Keratinocyte (primary cell): ENCODE measurements around the gene KNL1. TPM values are rescaled to one million over a fixed set of nuclear protein-coding genes. Genes with fewer than 3 reads are reported as not detected.

Experiments used
- DNase-seq: peaks from one replicate; pipeline ENCODE4 v3.0.0-alpha.2; 2011; ENCODE audit warnings: low read depth, missing footprints, low spot score
- FAIRE-seq: peaks from 2 replicates; lab custom pipeline; 2011; peaks lifted over from hg19 to GRCh38; lab: Jason Lieb, UNC
- H2AFZ ChIP-seq: 2 replicates; pipeline ENCODE4 v1.6.0; 2012; ENCODE audit warnings: low read length, control low read depth, inconsistent platforms; ENCODE audit not compliant: control insufficient read depth
- H3K27ac ChIP-seq: 2 replicates; pipeline ENCODE4 v1.5.1; 2011; ENCODE audit warnings: low read length; ENCODE audit not compliant: control insufficient read depth, insufficient read depth
- H3K27me3 ChIP-seq: 3 replicates; pipeline ENCODE4 v1.6.0; 2011; ENCODE audit warnings: low read length; ENCODE audit not compliant: control insufficient read depth, insufficient read depth; ENCODE audit errors: extremely low read depth
- H3K36me3 ChIP-seq, 2 experiments: 2 replicates in 1 of 2; 3 replicates in 1 of 2; pipeline ENCODE4 v1.5.1; 2011; ENCODE audit warnings: low read length in 2 of 2, mild to moderate bottlenecking in 1 of 2; ENCODE audit not compliant: control insufficient read depth in 2 of 2, insufficient read depth in 2 of 2; ENCODE audit errors: extremely low read depth in 1 of 2
- H3K4me1 ChIP-seq: 3 replicates; pipeline ENCODE4 v1.5.1; 2011; ENCODE audit warnings: low read length; ENCODE audit not compliant: control insufficient read depth, insufficient read depth; ENCODE audit errors: extremely low read depth
- H3K4me2 ChIP-seq: 3 replicates; pipeline ENCODE4 v1.6.0; 2011; ENCODE audit warnings: low read depth, low read length; ENCODE audit not compliant: control insufficient read depth, insufficient read depth; ENCODE audit errors: extremely low read depth
- H3K4me3 ChIP-seq, 3 experiments: fragments of 200-600 bp in 1 of 3; sonication (generic) in 1 of 3; 2 replicates in 2 of 3; 3 replicates in 1 of 3; pipeline ENCODE4 v1.5.1; 2011 to 2016; ENCODE audit warnings: low read length in 3 of 3, mild to moderate bottlenecking in 3 of 3, control low read depth in 2 of 3, inconsistent platforms in 1 of 3, low read depth in 1 of 3, mixed read lengths in 1 of 3, mixed run types in 1 of 3, moderate library complexity in 1 of 3; ENCODE audit not compliant: control insufficient read depth in 2 of 3, insufficient read depth in 2 of 3; ENCODE audit errors: extremely low read depth in 1 of 3
- H3K79me2 ChIP-seq: 2 replicates; pipeline ENCODE4 v1.6.0; 2012; ENCODE audit warnings: low read length; ENCODE audit not compliant: control insufficient read depth, insufficient read depth
- H3K9ac ChIP-seq: 3 replicates; pipeline ENCODE4 v1.6.0; 2011; ENCODE audit warnings: low read length; ENCODE audit not compliant: control insufficient read depth, insufficient read depth; ENCODE audit errors: extremely low read depth
- H3K9me1 ChIP-seq: 3 replicates; pipeline ENCODE4 v1.6.0; 2011; ENCODE audit warnings: low read length; ENCODE audit not compliant: control insufficient read depth, insufficient read depth; ENCODE audit errors: extremely low read depth
- H3K9me3 ChIP-seq: 2 replicates; pipeline ENCODE4 v1.5.1; 2012; ENCODE audit warnings: low read depth, low read length; ENCODE audit not compliant: control insufficient read depth
- H4K20me1 ChIP-seq: 3 replicates; pipeline ENCODE4 v1.6.0; 2011; ENCODE audit warnings: low read length; ENCODE audit not compliant: control insufficient read depth, insufficient read depth; ENCODE audit errors: extremely low read depth
- EZH2 ChIP-seq: IDR thresholded peaks from one replicate; pipeline ENCODE4 v1.6.1; 2012; ENCODE audit warnings: inconsistent platforms, mild to moderate bottlenecking, low read length, moderate library complexity
- dilution Hi-C: fragments of 300-500 bp; cut with MboI; formaldehyde crosslinking; loops from one replicate; pipeline ENCODE4 v1.7.0; 2020; ENCODE audit warnings: low sequenced_read_pairs; ENCODE audit not compliant: extremely low pct_ligation_motif_present
- polyA plus RNA-seq, 5 experiments: library from polyadenylated mRNA; depleted of rRNA in 3 of 5; stranded (reverse) in 3 of 5; stranded (forward) in 1 of 5; unstranded in 1 of 5; fragments of >200 nt; gene quantifications; 1 replicate in 1 of 5; 2 replicates in 3 of 5; 3 replicates in 1 of 5; pipeline versions ENCODE4 v1.2.1 to v1.2.3, GENCODE V29; 2011 to 2012; ENCODE audit warnings: missing spikeins in 2 of 5, low read depth in 1 of 5, low replicate concordance in 1 of 5
- TF ChIP-seq, protein P1 (sequence below), 3 experiments: IDR thresholded peaks in 1 of 3; conservative IDR thresholded peaks in 1 of 3; optimal IDR thresholded peaks in 1 of 3; 2 replicates in 2 of 3; 3 replicates in 1 of 3; pipeline versions ENCODE3 to v1.5.1; 2011; ENCODE audit warnings: low read length in 3 of 3, mild to moderate bottlenecking in 3 of 3, moderate library complexity in 2 of 3, control low read depth in 1 of 3, inconsistent platforms in 1 of 3; ENCODE audit not compliant: insufficient read depth in 2 of 3; ENCODE audit errors: extremely low read depth in 1 of 3

Gene KNL1
- polyA plus RNA-seq, 1 donor (not counting 4 experiments of a cell fraction or from before 2014, with no cell fraction given), result 6.9 TPM

- Histone ChIP-seq H3K9me1 (peaks cover 2% of the 10 kb centered on the region), H3K27me3 (no peaks in the 10 kb centered on the region), H3K27ac (no peak overlapping the region), H3K79me2 (no peaks in the 10 kb centered on the region), H3K4me2 (no peak overlapping the region), H4K20me1 (no peaks in the 10 kb centered on the region), H2AFZ (no peak overlapping the region), H3K9me3 (no peaks in the 10 kb centered on the region), H3K36me3 (peaks cover 5 to 7% of the 10 kb centered on the region in 2 experiments), H3K9ac (no peak overlapping the region), H3K4me1 (no peaks in the 10 kb centered on the region), H3K4me3 (no peak overlapping the region)
- DNase-seq, result no peak
- dilution Hi-C loops, result no loop called here
- FAIRE-seq, result no peak
- no peak for TF ChIP-seq EZH2
- TF ChIP-seq, protein P1, sequence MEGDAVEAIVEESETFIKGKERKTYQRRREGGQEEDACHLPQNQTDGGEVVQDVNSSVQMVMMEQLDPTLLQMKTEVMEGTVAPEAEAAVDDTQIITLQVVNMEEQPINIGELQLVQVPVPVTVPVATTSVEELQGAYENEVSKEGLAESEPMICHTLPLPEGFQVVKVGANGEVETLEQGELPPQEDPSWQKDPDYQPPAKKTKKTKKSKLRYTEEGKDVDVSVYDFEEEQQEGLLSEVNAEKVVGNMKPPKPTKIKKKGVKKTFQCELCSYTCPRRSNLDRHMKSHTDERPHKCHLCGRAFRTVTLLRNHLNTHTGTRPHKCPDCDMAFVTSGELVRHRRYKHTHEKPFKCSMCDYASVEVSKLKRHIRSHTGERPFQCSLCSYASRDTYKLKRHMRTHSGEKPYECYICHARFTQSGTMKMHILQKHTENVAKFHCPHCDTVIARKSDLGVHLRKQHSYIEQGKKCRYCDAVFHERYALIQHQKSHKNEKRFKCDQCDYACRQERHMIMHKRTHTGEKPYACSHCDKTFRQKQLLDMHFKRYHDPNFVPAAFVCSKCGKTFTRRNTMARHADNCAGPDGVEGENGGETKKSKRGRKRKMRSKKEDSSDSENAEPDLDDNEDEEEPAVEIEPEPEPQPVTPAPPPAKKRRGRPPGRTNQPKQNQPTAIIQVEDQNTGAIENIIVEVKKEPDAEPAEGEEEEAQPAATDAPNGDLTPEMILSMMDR (optimal IDR thresholded peaks at IDR 0.05 in 1 of 3, IDR thresholded peaks at IDR 0.05 in 1 of 3, conservative IDR thresholded peaks at IDR 0.05 in 1 of 3; ENCODE audit: extremely low read depth in 1 of 3, insufficient read depth in 2 of 3, low read length in 3 of 3), result no peak
These were observed 44.2 kb upstream of the KNL1 start for GRCh38 chr15:40549894-40550293.

- Histone ChIP-seq H3K4me2 (no peak overlapping the region), H3K79me2 (no peaks in the 10 kb centered on the region), H3K4me3 (no peak overlapping the region), H3K36me3 (peaks cover 5 to 7% of the 10 kb centered on the region in 2 experiments), H4K20me1 (no peaks in the 10 kb centered on the region), H3K27ac (no peak overlapping the region), H3K9me3 (no peaks in the 10 kb centered on the region), H3K4me1 (no peaks in the 10 kb centered on the region), H3K9me1 (peaks cover 2% of the 10 kb centered on the region), H2AFZ (no peak overlapping the region), H3K9ac (no peak overlapping the region), H3K27me3 (no peaks in the 10 kb centered on the region)
- TF ChIP-seq, protein P1 (optimal IDR thresholded peaks at IDR 0.05 in 1 of 3, IDR thresholded peaks at IDR 0.05 in 1 of 3, conservative IDR thresholded peaks at IDR 0.05 in 1 of 3; ENCODE audit: extremely low read depth in 1 of 3, insufficient read depth in 2 of 3, low read length in 3 of 3), result no peak
- TF ChIP-seq EZH2, result no peak
- DNase-seq, result no peak
- dilution Hi-C loops, result no loop called here
- no peak for FAIRE-seq
These were observed 43.6 kb upstream of the KNL1 start for GRCh38 chr15:40550341-40551037.
